ENCODE measurements around the gene GADD45G.

Gene GADD45G

DNA sequence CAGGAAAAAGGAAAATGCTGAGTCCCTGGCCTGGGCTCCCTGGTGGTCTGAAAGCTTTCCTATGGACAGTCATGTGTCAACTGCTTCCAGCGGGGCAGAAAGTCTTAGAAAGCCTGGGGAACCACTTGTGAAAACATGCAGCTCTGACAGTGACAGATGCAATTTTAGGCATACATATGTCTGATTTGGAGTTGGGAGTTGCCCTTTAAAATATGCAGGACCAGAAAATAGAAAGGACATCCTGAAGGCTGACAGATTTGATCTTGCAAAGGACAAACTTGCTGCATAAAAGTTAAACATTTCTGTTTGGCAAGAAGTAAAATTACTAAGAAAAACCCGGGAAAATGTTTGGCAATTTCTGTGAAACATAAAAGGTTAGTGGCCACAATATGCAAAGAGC, 23.8 kb downstream of the GADD45G start:
- TF ChIP-seq, protein P1, sequence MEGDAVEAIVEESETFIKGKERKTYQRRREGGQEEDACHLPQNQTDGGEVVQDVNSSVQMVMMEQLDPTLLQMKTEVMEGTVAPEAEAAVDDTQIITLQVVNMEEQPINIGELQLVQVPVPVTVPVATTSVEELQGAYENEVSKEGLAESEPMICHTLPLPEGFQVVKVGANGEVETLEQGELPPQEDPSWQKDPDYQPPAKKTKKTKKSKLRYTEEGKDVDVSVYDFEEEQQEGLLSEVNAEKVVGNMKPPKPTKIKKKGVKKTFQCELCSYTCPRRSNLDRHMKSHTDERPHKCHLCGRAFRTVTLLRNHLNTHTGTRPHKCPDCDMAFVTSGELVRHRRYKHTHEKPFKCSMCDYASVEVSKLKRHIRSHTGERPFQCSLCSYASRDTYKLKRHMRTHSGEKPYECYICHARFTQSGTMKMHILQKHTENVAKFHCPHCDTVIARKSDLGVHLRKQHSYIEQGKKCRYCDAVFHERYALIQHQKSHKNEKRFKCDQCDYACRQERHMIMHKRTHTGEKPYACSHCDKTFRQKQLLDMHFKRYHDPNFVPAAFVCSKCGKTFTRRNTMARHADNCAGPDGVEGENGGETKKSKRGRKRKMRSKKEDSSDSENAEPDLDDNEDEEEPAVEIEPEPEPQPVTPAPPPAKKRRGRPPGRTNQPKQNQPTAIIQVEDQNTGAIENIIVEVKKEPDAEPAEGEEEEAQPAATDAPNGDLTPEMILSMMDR (IDR thresholded peaks at IDR 0.05; ENCODE audit: low read depth, low read length), result no peak
- Histone ChIP-seq H3K9me3 (ENCODE audit: severe bottlenecking) (no peaks in the 10 kb centered on the region), H3K4me3 (ENCODE audit: low read depth, low read length) (no peak overlapping the region), H3K36me3 (no peaks in the 10 kb centered on the region), H3K27ac (no peak overlapping the region), H3K27me3 (ENCODE audit: insufficient read depth, low read depth, severe bottlenecking) (no peaks in the 10 kb centered on the region)
- DNase-seq, result no peak

DNA sequence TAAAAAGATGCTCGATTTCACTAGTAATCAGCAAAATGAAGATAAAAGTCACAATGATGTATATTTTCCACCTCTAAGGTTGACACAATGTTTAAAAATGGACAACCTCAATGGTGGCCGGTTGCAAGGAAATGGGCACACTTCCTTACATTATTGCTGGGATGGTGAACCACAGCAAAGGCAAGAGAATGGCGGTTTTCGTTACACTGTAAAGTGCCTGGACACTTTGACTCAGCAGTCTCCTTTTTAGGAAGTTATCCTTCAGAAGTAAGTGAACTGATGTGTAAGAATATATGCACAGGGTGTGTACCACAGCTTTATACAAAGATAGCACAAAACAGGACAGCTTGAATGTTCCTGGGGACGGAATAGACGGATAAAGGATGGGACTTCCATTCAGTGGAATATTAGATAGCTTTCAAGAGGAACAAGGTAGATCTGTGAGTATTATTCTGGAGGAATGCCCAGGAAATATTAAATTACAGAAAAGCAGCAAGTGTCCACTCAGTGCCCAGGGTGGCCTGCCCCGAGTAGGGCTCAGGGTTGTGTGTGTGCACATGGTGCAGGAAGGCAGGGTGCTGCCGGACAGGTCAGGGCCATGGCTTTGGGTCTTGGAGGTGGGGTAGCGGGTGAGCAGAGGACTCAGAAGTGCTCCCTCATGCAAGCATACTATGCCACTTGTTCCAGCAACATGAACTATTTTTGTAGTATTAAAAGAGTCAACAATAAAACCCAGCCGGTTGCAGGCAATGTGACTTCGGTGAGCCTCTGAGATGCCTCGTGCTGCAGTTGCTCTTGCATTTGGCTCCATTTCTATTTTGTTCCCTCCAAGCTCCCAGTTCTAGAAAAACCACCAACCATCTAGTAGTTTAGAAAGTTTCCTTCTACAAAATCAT, 24.5 kb downstream of the GADD45G start:
- Histone ChIP-seq H3K36me3 (no peaks in the 10 kb centered on the region), H3K27me3 (ENCODE audit: insufficient read depth, low read depth, severe bottlenecking) (no peaks in the 10 kb centered on the region), H3K4me3 (ENCODE audit: low read depth, low read length) (no peak overlapping the region), H3K9me3 (ENCODE audit: severe bottlenecking) (no peaks in the 10 kb centered on the region), H3K27ac (no peak overlapping the region)
- no peak for DNase-seq
- TF ChIP-seq, protein P1 (IDR thresholded peaks at IDR 0.05; ENCODE audit: low read depth, low read length), result no peak

DNA sequence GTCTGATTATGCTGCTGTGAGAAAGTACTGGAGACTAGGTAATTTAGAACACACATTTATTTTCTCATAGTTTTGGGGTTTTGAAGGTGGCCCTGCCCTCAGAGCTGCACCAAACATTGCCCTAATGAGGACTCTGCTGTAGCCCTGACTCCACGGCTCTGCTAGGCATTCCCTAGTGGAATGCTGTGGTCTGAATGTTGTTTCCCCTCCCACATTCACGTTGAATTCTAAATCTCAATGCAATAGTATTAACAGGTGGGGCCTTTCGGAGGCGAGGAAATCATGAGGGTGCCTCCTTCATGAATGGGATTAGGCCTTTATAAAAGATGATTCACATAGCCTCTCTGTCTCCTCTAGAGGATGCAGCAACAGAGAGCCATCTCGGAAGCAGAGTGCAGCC, 25.7 kb downstream of the GADD45G start:
- H3K27me3 ChIP-seq (ENCODE audit: insufficient read depth, low read depth, severe bottlenecking), result no peaks in the 10 kb centered on the region
- H3K27ac ChIP-seq, result no peak overlapping the region
- H3K9me3 ChIP-seq (ENCODE audit: severe bottlenecking), result no peaks in the 10 kb centered on the region
- TF ChIP-seq, protein P1 (IDR thresholded peaks at IDR 0.05; ENCODE audit: low read depth, low read length), result no peak
- DNase-seq, result no peak
- no peak overlapping the region for H3K4me3 ChIP-seq (ENCODE audit: low read depth, low read length)
- no peaks in the 10 kb centered on the region for H3K36me3 ChIP-seq

DNA sequence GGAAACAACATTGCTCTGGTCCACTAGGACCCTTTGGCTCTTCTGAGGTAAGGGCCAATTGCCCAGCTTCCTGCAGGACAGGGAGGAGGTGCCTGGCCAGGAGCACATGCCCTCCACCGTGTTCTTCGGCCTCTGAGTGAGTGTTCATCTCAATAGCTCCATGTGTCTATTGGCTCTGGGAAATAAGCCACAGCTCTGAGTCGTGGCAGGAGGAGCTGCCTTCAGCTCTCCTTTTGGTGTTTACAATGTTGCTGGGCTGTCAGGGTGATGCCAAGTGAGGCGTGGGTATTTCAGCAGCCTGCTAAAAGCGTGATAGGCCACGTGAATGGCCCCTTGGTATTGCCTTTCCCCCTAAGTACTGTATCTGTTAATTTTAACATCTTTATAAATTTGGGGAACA, 26.6 kb downstream of the GADD45G start:
- TF ChIP-seq, protein P1 (IDR thresholded peaks at IDR 0.05; ENCODE audit: low read depth, low read length), result no peak
- H3K27ac ChIP-seq, result no peak overlapping the region
- H3K4me3 ChIP-seq (ENCODE audit: low read depth, low read length), result no peak overlapping the region
- DNase-seq, result no peak
- no peaks in the 10 kb centered on the region for H3K36me3 ChIP-seq
- H3K27me3 ChIP-seq (ENCODE audit: insufficient read depth, low read depth, severe bottlenecking), result no peaks in the 10 kb centered on the region
- H3K9me3 ChIP-seq (ENCODE audit: severe bottlenecking), result no peaks in the 10 kb centered on the region

DNA sequence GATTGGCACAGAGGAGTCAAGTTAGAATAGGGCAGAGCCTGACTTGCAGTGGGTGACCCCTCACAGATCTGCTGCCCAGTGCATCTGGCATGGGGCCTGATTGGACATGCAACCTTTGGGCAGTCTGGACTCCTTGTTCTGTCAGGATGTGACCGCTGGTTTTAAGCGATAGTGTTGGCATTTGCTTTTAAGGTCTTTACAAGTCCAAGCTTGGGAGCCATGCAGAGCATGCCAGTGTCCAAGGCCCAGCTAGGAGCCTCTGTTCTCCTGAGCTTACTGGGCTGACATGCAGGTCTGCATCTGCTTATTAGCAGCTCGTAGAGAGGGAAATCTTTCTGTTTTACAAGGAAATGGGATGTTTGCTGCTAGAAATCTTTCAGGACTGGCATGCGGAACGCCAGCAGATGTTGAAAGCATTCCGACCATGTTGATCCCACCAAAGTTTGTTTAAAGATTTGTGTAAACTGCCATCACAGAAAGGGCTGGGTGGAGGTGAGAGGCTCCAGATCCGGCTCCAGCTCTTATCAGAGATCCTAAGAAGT, 27.5 kb downstream of the GADD45G start:
- Histone ChIP-seq H3K27me3 (ENCODE audit: insufficient read depth, low read depth, severe bottlenecking) (no peaks in the 10 kb centered on the region), H3K27ac (no peak overlapping the region)
- DNase-seq, result no peak

More for the DNA sequence above, 27.5 kb downstream of the GADD45G start:
- Histone ChIP-seq H3K36me3 (no peaks in the 10 kb centered on the region), H3K9me3 (ENCODE audit: severe bottlenecking) (no peaks in the 10 kb centered on the region), H3K4me3 (ENCODE audit: low read depth, low read length) (no peak overlapping the region)
- TF ChIP-seq, protein P1 (IDR thresholded peaks at IDR 0.05; ENCODE audit: low read depth, low read length), result no peak

All from WERI-Rb-1 (cell line).